HG03097 (cell line): ENCODE measurements around the gene TCF12.

ENCODE experiments used
- ATAC-seq: cut with Tn5 transposase; IDR thresholded peaks from one replicate; pipeline ENCODE4 v1.9.1; 2021; ENCODE audit not compliant: unreplicated experiment, low FRiP score

The TCF12 gene

GRCh38 chr15:57195326-57195725 is 276.9 kb downstream of the TCF12 start:
- ATAC-seq, result no peak

GRCh38 chr15:57196865-57197264 is 278.4 kb downstream of the TCF12 start:
- no peak for ATAC-seq

- no peak for ATAC-seq
Observed at GRCh38 chr15:57198131-57198530, 279.7 kb downstream of the TCF12 start.

- no peak for ATAC-seq
Observed at GRCh38 chr15:57198654-57199291, 280.3 kb downstream of the TCF12 start.

GRCh38 chr15:57201578-57201977 is 283.1 kb downstream of the TCF12 start:
- ATAC-seq, result no peak

GRCh38 chr15:57203906-57204305 is 285.5 kb downstream of the TCF12 start:
- no peak for ATAC-seq

- no peak for ATAC-seq
Observed at GRCh38 chr15:57205027-57205855, 286.8 kb downstream of the TCF12 start.

GRCh38 chr15:57205996-57206395 is 287.6 kb downstream of the TCF12 start:
- ATAC-seq, result no peak

GRCh38 chr15:57213862-57214261 is 295.4 kb downstream of the TCF12 start:
- no peak for ATAC-seq

GRCh38 chr15:57215326-57215725 is 296.9 kb downstream of the TCF12 start:
- ATAC-seq, result no peak

GRCh38 chr15:57215881-57216280 is 297.4 kb downstream of the TCF12 start:
- no peak for ATAC-seq

- ATAC-seq, result no peak
Observed at GRCh38 chr15:57216288-57216687, 297.8 kb downstream of the TCF12 start.

GRCh38 chr15:57217778-57218598 is 299.5 kb downstream of the TCF12 start:
- ATAC-seq, result no peak

GRCh38 chr15:57218826-57219576 is 300.6 kb downstream of the TCF12 start:
- no peak for ATAC-seq

GRCh38 chr15:57220205-57220604 is 301.8 kb downstream of the TCF12 start:
- ATAC-seq, result no peak

GRCh38 chr15:57221134-57221533 is 302.7 kb downstream of the TCF12 start:
- ATAC-seq, result no peak

- no peak for ATAC-seq
Observed at GRCh38 chr15:57223345-57223744, 304.9 kb downstream of the TCF12 start.

GRCh38 chr15:57223887-57224286 is 305.4 kb downstream of the TCF12 start:
- ATAC-seq, result no peak

GRCh38 chr15:57224664-57225063 is 306.2 kb downstream of the TCF12 start:
- ATAC-seq, result no peak

- no peak for ATAC-seq
Observed at GRCh38 chr15:57227166-57227565, 308.7 kb downstream of the TCF12 start.

- ATAC-seq, result no peak
Observed at GRCh38 chr15:57227899-57228298, 309.5 kb downstream of the TCF12 start.
